HUDEP-2 (cell line): ENCODE results near the gene C1orf35.
A peak's percentile ranks its signal among the peaks of the same experiment; 100 is the strongest.

Experiments
- DNase-seq, 76 experiments: peaks; one replicate each; lab custom pipeline; 2025; ENCODE audit not compliant: unreplicated experiment in 76 of 76; lab: John Stamatoyannopoulos, UW

Gene C1orf35

DNA sequence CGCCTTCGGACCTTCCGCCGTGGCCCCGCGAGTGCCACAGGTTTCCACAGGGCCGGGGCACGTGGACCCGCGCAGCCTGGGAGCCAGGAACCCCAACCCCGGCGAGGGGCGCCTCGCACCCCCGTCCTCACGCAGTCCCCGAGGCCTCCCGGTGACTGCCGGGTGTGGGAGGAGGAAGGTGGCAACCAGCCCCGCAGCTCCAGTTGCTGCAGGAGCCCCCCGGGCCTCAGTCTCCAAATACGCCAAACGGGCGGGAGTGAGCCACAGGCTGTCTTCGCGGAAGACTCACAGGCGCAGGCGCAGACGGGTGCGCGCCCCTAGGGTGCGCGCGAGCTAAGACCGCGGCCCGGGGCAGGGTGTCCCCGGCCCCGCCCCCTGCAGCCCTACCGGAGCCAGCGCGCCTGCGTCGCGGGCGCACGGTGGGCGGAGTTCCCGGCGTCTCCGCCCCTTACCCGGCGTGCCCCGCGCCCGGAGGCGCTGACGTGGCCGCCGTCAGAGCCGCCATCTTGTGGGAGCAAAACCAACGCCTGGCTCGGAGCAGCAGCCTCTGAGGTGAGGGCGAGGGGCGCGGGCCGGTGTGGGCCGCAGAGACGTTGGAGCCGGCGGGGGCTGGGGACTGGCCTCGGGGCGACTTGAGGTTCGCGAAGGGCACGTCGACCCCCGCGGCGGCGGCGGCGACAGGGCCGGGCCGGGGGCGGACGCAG is 20.8 kb downstream of the C1orf35 start, which contains the start of gene ARF1:
ARF1 (plus strand) TSS at position 495 of the 704 bp plus-strand sequence. CDS start 14,407 bp downstream, outside the sequence.
- peak in 72 of 76 experiments; percentile 41 to 93 (median 81) for DNase-seq

- DNase-seq: peak in 1 of 76 experiments; percentile 32
These were observed 21.4 kb downstream of the C1orf35 start for GRCh38 chr1:228081578-228082213.

GRCh38 chr1:228081144-228081543 is 22.0 kb downstream of the C1orf35 start:
- DNase-seq: no peak

DNA sequence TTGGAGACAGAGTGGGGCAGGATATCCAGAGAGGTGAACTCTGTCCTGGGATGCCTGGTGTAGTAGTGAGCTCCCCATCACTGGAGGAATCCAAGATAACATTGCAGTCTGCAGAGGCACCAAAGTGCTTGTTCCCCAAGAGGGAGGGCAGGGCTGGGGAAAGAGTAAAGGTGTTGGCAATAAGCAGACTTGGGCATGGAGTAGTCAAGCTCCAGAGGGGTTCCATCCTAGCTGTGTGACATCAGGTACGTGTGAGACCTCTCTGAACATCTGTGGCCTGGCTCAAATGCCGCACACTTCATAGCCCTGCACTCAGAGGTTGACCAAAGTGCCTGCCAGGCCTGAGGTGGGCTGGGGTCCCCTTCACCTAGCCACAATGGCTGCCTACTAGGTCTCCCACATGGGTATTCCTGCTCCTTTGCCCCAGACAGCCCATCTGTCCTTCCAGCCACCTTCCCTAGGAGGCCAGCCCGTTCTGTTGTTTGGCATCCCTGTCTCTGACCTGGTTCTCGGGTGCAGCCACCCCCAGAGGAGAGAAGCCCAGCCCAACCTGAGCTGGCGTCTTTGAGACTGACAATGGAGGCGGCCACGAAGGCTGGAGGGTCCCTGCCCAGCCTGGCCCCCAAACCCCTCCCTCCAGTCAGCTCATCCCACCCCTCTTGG is 23.4 kb downstream of the C1orf35 start:
- DNase-seq: no peak

GRCh38 chr1:228079013-228079412 is 24.1 kb downstream of the C1orf35 start:
- DNase-seq: no peak

DNA sequence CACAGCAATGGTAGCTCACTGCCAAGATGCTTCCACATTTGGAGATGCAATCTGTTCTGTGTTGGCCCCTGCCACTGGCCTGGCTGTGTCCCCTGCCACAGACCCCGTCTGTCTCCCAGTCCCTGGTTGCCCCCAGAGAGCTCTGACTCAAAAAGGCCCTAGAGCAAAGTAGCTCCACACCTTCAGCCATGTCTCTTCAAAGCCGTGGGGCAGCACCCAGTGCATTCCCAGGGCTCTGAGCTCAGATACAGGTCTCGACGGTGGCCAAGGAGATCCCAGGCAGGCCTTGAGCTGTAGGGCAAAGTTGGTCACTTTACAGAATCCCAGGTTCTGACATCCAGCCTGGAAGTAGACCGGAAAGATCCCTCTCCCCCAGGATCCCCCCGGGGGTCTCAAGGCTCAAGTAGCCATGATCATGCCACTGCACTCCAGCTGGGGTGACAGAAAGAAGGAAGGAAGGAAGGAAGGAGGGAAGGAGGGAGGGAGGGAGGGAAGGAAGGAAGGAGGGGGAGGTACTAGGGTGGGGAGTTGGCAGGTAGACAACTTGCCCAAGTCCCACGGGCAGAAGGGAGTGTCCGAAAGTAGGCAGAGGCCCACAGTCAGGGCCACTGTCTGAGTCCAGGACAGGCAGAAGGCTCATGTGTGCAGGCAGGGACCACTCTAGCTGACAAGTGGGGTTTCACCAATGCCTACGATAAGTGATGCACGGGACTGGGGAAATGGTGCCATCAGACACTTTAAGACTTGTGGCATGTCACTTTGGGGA is 25.4 kb downstream of the C1orf35 start:
- DNase-seq: no peak

DNA sequence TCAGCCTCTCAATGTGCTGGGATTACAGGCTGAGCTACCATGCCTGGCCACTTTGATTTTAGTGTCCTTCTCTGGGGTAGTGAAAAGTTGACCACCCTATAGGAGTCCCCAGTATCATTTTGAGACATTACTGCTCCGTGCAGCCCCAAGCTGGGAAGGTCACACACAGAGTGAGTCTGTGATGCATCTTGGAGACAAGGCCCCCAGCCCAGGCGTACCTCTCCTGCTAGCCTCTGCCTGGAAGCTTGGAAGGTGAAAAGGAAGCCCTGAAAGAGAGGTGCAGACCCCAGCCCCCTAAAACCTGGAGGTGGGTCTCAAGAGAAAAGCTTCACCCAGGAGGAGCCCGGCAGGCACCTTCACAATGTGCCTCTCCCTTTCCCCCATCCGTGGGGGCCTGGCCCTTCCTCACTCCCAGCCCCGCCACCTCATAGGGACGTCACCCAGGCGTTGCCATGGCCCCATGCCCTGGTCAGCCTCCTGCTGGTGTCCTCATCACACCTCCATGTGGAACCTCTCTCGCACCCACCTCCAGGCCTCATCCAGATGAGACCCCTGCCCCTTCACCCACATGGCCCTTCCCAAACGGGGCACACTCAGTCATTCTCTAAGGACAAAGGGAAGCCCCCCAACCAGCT is 26.2 kb downstream of the C1orf35 start:
- no peak for DNase-seq

GRCh38 chr1:228075801-228076271 is 27.3 kb downstream of the C1orf35 start:
- no peak for DNase-seq

GRCh38 chr1:228074954-228075730 is 28.0 kb downstream of the C1orf35 start:
- DNase-seq: no peak

GRCh38 chr1:228073857-228074545 is 29.1 kb downstream of the C1orf35 start:
- DNase-seq: peak in 11 of 76 experiments; percentile 10 to 41 (median 14)

- DNase-seq: no peak
These were observed 29.9 kb downstream of the C1orf35 start for GRCh38 chr1:228073061-228073856.

DNA sequence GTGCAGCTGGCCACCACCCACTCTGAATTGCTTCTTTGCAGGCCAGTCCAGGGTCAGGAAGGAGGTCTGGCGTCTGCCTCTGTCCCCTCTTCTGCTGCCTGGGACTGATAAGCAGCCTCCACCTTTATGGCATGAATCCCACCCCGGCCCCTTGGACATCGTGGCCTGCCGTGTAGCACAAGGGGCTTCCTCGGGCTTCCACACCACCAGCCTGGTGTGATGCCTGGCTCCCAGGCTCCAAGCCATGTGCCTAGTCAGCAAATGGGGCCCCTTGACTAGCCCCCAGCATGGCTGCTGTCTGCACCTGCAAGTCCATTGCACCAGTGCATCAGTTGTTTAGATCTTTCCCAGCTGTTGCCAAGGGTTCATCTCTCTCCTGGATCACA is 30.5 kb downstream of the C1orf35 start:
- no peak for DNase-seq

GRCh38 chr1:228071839-228072657 is 31.1 kb downstream of the C1orf35 start:
- no peak for DNase-seq

- no peak for DNase-seq
These were observed 32.3 kb downstream of the C1orf35 start for GRCh38 chr1:228070851-228071250.

- no peak for DNase-seq
These were observed 33.0 kb downstream of the C1orf35 start for GRCh38 chr1:228070173-228070572.

DNA sequence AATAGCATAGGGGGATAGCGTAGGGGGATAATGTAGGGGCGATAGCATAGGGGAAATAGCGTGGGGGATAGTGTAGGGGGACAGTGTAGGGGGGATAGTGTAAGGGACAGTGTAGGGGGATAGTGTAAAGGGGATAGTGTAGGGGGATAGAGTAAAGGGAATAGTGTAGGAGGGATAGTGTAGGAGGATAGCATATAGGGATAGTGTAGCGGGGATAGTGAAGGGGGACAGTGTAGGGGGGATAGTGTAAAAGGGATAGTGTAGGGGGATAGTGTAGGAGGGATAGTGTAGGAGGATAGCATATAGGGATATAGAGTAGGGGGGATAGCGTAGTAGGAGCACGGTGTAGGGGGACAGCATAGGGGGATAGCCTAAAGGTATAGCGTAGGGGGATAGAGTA is 34.8 kb downstream of the C1orf35 start:
- no peak for DNase-seq

DNA sequence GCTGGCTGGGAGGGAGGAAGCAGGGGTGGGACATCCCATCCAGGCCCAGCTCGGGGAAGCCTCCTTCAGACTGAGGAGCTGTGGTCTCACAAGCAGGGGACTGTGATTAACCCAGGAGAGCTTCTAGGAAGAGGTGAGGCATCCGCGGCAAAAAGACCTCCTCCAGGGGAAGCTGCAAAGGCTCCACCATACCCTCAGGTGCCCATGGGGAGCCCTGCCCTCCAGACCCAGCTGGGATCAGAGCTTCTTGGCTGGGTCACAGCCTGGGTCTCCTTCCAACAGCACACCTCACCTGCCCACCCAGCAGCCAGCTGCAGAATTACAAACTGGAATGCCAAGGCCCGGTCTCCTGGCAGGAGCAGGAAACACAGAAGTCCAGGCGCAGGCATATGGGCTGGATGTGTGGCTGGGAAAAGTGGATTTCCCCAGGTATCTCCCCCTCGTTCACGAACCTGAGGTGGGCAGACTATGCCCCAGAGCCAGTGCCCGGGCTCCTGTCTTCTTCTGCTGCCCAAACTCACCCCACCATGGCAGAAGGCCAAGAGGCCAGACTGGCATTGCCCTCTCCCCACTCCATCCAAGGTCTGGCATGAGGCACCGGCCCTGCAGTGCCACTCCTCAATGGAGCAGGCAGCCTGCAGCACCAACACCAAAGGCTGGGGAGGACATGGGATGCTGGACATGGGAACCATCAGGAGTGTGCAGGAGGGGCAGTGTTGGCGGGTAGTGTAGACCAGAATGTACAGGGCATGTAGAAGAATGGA is 36.1 kb downstream of the C1orf35 start:
- no peak for DNase-seq
